ENCODE results near the gene SNRPD3. TPM values are rescaled to one million over a fixed set of nuclear protein-coding genes. Genes with fewer than 3 reads are reported as not detected.
"Not testable (repeated sequence)": the region's sequence is repeated elsewhere in the genome, so short reads cannot be mapped to it uniquely, and the experiment has no call there.

The SNRPD3 gene
- total RNA-seq, 1 experiment from 2014 or later = 144 TPM

GRCh38 chr22:24599514-24599913 lies 43.7 kb downstream of the SNRPD3 start:
- Histone ChIP-seq H3K9me3 (ENCODE audit: control insufficient read depth in 1 of 2, insufficient read depth in 1 of 2, low read depth in 1 of 2, low read length in 2 of 2) (no peaks in the 10 kb centered on the region), H3K4me3 (replicated peaks in 1 of 2; ENCODE audit: low read depth in 1 of 2, low read length in 2 of 2) (no peak overlapping the region), H3K4me1 (ENCODE audit: control insufficient read depth in 1 of 2, insufficient read depth in 2 of 2, low read length in 2 of 2) (peaks cover 28 to 40% of the 10 kb centered on the region in 2 experiments), H2AFZ (ENCODE audit: low read depth, low read length, poor library complexity, severe bottlenecking) (no peak overlapping the region), H3K79me2 (ENCODE audit: insufficient read depth, low read length) (no peaks in the 10 kb centered on the region), H3K9me2 (ENCODE audit: insufficient read depth) (no peaks in the 10 kb centered on the region), H3K27me3 (ENCODE audit: insufficient read depth, low read length) (no peaks in the 10 kb centered on the region), H3K27ac (ENCODE audit: low read depth, low read length) (no peak overlapping the region), H4K20me1 (ENCODE audit: insufficient read depth) (no peaks in the 10 kb centered on the region), H3K4me2 (ENCODE audit: low read length) (no peak overlapping the region), H3K9ac (ENCODE audit: low read length) (no peak overlapping the region), H3K36me3 (ENCODE audit: control insufficient read depth in 1 of 2, insufficient read depth in 2 of 2, low read length in 2 of 2) (no peaks in the 10 kb centered on the region)
- ChIA-PET RAD21 (ENCODE audit: low non-redundant PET in 1 of 2, low total read pairs in 2 of 2, uncharacterized antibody in 2 of 2, unreplicated experiment in 2 of 2) (no interaction called here), POLR2A (no interaction called here), CTCF (no interaction called here)
- ATAC-seq (no peak), DNase-seq (ENCODE audit: low read depth, low spot score) (no peak)
- TF ChIP-seq EZH2 (IDR thresholded peaks at IDR 0.05) (no peak), ATF3 (IDR thresholded peaks at IDR 0.05) (no peak), CEBPB (IDR thresholded peaks at IDR 0.05; ENCODE audit: low read depth) (no peak), CBX3 (IDR thresholded peaks at IDR 0.05; ENCODE audit: low read depth) (no peak), EZH2phosphoT487 (IDR thresholded peaks at IDR 0.05; ENCODE audit: borderline replicate concordance) (no peak), YY1 (IDR thresholded peaks at IDR 0.05; ENCODE audit: extremely low read depth, insufficient replicate concordance, low read depth, low read length) (no peak), EGR1 (IDR thresholded peaks at IDR 0.05; ENCODE audit: low read depth) (no peak), ZNF274 (IDR thresholded peaks at IDR 0.05; ENCODE audit: low read depth, low read length) (no peak), RAD21 (IDR thresholded peaks at IDR 0.05; ENCODE audit: low read depth) (no peak), TCF7L2 (IDR thresholded peaks at IDR 0.05; ENCODE audit: borderline replicate concordance, extremely low read depth, insufficient read depth, insufficient read length) (no peak), SRF (IDR thresholded peaks at IDR 0.05; ENCODE audit: low read depth) (no peak)
- BruUV-seq (replicated peaks) = no TSS peak
- intact Hi-C loops (cut with micrococcal nuclease) = no loop called here

GRCh38 chr22:24599958-24600715 lies 44.3 kb downstream of the SNRPD3 start:
- POLR2A ChIA-PET; H2AFZ ChIP-seq (ENCODE audit: low read depth, low read length, poor library complexity, severe bottlenecking); CTCF ChIA-PET; ATAC-seq; H3K4me2 ChIP-seq (ENCODE audit: low read length); H3K79me2 ChIP-seq (ENCODE audit: insufficient read depth, low read length); H3K4me3 ChIP-seq (replicated peaks in 1 of 2; ENCODE audit: low read depth in 1 of 2, low read length in 2 of 2); DNase-seq (ENCODE audit: low read depth, low spot score); H3K9me3 ChIP-seq (ENCODE audit: control insufficient read depth in 1 of 2, insufficient read depth in 1 of 2, low read depth in 1 of 2, low read length in 2 of 2); H4K20me1 ChIP-seq (ENCODE audit: insufficient read depth); H3K9ac ChIP-seq (ENCODE audit: low read length); H3K27ac ChIP-seq (ENCODE audit: low read depth, low read length); BruUV-seq (replicated peaks); H3K9me2 ChIP-seq (ENCODE audit: insufficient read depth); RAD21 ChIA-PET (ENCODE audit: low non-redundant PET in 1 of 2, low total read pairs in 2 of 2, uncharacterized antibody in 2 of 2, unreplicated experiment in 2 of 2); intact Hi-C loops (cut with micrococcal nuclease); H3K27me3 ChIP-seq (ENCODE audit: insufficient read depth, low read length); H3K36me3 ChIP-seq (ENCODE audit: control insufficient read depth in 1 of 2, insufficient read depth in 2 of 2, low read length in 2 of 2): not testable (repeated sequence)
- peaks cover 28 to 40% of the 10 kb centered on the region in 2 experiments for H3K4me1 ChIP-seq (ENCODE audit: control insufficient read depth in 1 of 2, insufficient read depth in 2 of 2, low read length in 2 of 2)
